Endothelial cell of umbilical vein (primary cell): Measurements from ENCODE around the gene HECW1. TPM values are rescaled to one million over a fixed set of nuclear protein-coding genes. Genes with fewer than 3 reads are reported as not detected.

ENCODE experiments used
- BruUV-seq: library from RNA; stranded (reverse); fragments of 400-500 nt; replicated peaks from 2 replicates; lab custom pipeline; 2021; lab: Mats Ljungman, UMichigan
- CTCF ChIA-PET: fragments of 300-600, 350-600 bp; sonication (Branson Sonifier 250); formaldehyde crosslinking; loops from one replicate; lab custom pipeline; 2021; ENCODE audit warnings: antibody characterized with exemption, inconsistent platforms; lab: Charles Lee
- POLR2A ChIA-PET: fragments of 300-600, 350-600 bp; sonication (Branson Sonifier 250); formaldehyde crosslinking; loops from one replicate; lab custom pipeline; 2021; ENCODE audit warnings: antibody characterized with exemption, inconsistent platforms; lab: Charles Lee
- DNase-seq: peaks from one replicate; pipeline ENCODE4 v3.0.0-alpha.2; 2011; ENCODE audit warnings: low read depth, low spot score
- FAIRE-seq: peaks from 2 replicates; lab custom pipeline; 2011; peaks lifted over from hg19 to GRCh38; lab: Jason Lieb, UNC
- H2AFZ ChIP-seq: 2 replicates; pipeline ENCODE4 v1.6.0; 2012; ENCODE audit warnings: low read depth, low read length, control low read depth, inconsistent platforms
- H3K27ac ChIP-seq: 2 replicates; pipeline ENCODE4 v1.5.1; 2011; ENCODE audit warnings: low read depth, mild to moderate bottlenecking, control low read depth, low read length, moderate library complexity; ENCODE audit not compliant: insufficient read depth
- H3K27me3 ChIP-seq, 2 experiments: 2 replicates each; pipeline versions ENCODE4 v1.6.0 to v1.6.1; 2011; ENCODE audit warnings: low read length in 2 of 2, mixed read lengths in 1 of 2; ENCODE audit not compliant: control insufficient read depth in 2 of 2, insufficient read depth in 2 of 2
- H3K36me3 ChIP-seq, 2 experiments: 2 replicates in 1 of 2; 3 replicates in 1 of 2; pipeline ENCODE4 v1.5.1; 2011; ENCODE audit warnings: low read length in 2 of 2, mild to moderate bottlenecking in 1 of 2, moderate library complexity in 1 of 2; ENCODE audit not compliant: control insufficient read depth in 2 of 2, insufficient read depth in 2 of 2; ENCODE audit errors: extremely low read depth in 1 of 2
- H3K4me1 ChIP-seq: 3 replicates; pipeline ENCODE4 v1.5.1; 2011; ENCODE audit warnings: mild to moderate bottlenecking, low read length; ENCODE audit not compliant: control insufficient read depth, insufficient read depth; ENCODE audit errors: extremely low read depth
- H3K4me2 ChIP-seq: 2 replicates; pipeline ENCODE4 v1.6.1; 2011; ENCODE audit warnings: low read length, control low read depth, mixed read lengths; ENCODE audit not compliant: insufficient read depth
- H3K4me3 ChIP-seq, 3 experiments: fragments of 200-600 bp in 1 of 3; sonication (generic), shearing (Covaris generic) in 1 of 3; replicated peaks in 1 of 3; 2 replicates each; pipeline ENCODE4 v1.5.1; 2011 to 2016; ENCODE audit warnings: control low read depth in 3 of 3, low read length in 3 of 3, mild to moderate bottlenecking in 2 of 3, inconsistent platforms in 1 of 3, low read depth in 1 of 3, moderate library complexity in 1 of 3; ENCODE audit not compliant: insufficient read depth in 1 of 3
- H3K79me2 ChIP-seq: 2 replicates; pipeline ENCODE4 v1.6.0; 2012; ENCODE audit warnings: low read length, inconsistent platforms; ENCODE audit not compliant: control insufficient read depth, insufficient read depth
- H3K9ac ChIP-seq: replicated peaks from 2 replicates; pipeline ENCODE3; 2011; ENCODE audit warnings: low read length, control low read depth; ENCODE audit not compliant: insufficient read depth; ENCODE audit errors: extremely low read depth
- H3K9me1 ChIP-seq: replicated peaks from 3 replicates; pipeline ENCODE4 v1.6.0; 2011; ENCODE audit warnings: mild to moderate bottlenecking, low read length; ENCODE audit not compliant: control insufficient read depth, insufficient read depth; ENCODE audit errors: extremely low read depth
- H3K9me3 ChIP-seq: replicated peaks from 2 replicates; pipeline ENCODE4 v1.5.1; 2012; ENCODE audit warnings: low read length, inconsistent platforms; ENCODE audit not compliant: control insufficient read depth, insufficient read depth
- H4K20me1 ChIP-seq: replicated peaks from 2 replicates; pipeline ENCODE3; 2011; ENCODE audit warnings: mild to moderate bottlenecking, low read length; ENCODE audit not compliant: control insufficient read depth, insufficient read depth; ENCODE audit errors: extremely low read depth
- CTCF ChIP-seq, 2 donors: IDR thresholded peaks; 1 replicate in 1 of 2; 2 replicates in 1 of 2; pipeline ENCODE4 v1.5.1; 2011; ENCODE audit warnings: low read length in 2 of 2, mild to moderate bottlenecking in 2 of 2, moderate library complexity in 2 of 2, control low read depth in 1 of 2, inconsistent platforms in 1 of 2, low read depth in 1 of 2; ENCODE audit not compliant: insufficient read depth in 1 of 2; ENCODE audit errors: extremely low read depth in 1 of 2
- EZH2 ChIP-seq: IDR thresholded peaks from 2 replicates; pipeline ENCODE4 v1.6.1; 2012; ENCODE audit warnings: borderline replicate concordance, low read depth, mild to moderate bottlenecking, moderate library complexity, low read length, inconsistent platforms; ENCODE audit not compliant: severe bottlenecking
- FOS ChIP-seq: IDR thresholded peaks from 2 replicates; pipeline ENCODE4 v1.6.1; 2011; ENCODE audit warnings: mild to moderate bottlenecking, low read length, moderate library complexity, borderline replicate concordance; ENCODE audit not compliant: insufficient read depth
- GATA2 ChIP-seq: IDR thresholded peaks from 2 replicates; pipeline ENCODE4 v1.7.0; 2011; ENCODE audit warnings: low read depth, mild to moderate bottlenecking, moderate library complexity, mixed read lengths, low read length; ENCODE audit not compliant: insufficient read length, insufficient read depth
- JUN ChIP-seq: IDR thresholded peaks from 2 replicates; pipeline ENCODE4 v1.6.1; 2011; ENCODE audit warnings: borderline replicate concordance, low read depth; ENCODE audit not compliant: insufficient read length, insufficient read depth
- MAX ChIP-seq: IDR thresholded peaks from 2 replicates; pipeline ENCODE4 v1.6.1; 2011; ENCODE audit not compliant: insufficient read depth, insufficient read length
- MYC ChIP-seq: IDR thresholded peaks from one replicate; pipeline ENCODE4 v1.6.1; 2011; ENCODE audit warnings: mild to moderate bottlenecking, low read depth, low read length
- POLR2A ChIP-seq: IDR thresholded peaks from 2 replicates; pipeline ENCODE4 v1.6.1; 2012; ENCODE audit warnings: low read depth, mild to moderate bottlenecking, control low read depth, low read length
- dilution Hi-C: fragments of 300-500 bp; cut with MboI; formaldehyde crosslinking; loops from one replicate; pipeline ENCODE4 v1.15.0; 2019; ENCODE audit warnings: low sequenced_read_pairs; ENCODE audit not compliant: extremely low pct_ligation_motif_present
- intact Hi-C: fragments of 100-400 bp; cut with micrococcal nuclease; formaldehyde crosslinking; loops from one replicate; pipeline ENCODE4 v1.10.0; 2022
- polyA plus RNA-seq, 4 experiments: library from polyadenylated mRNA; depleted of rRNA in 3 of 4; stranded (reverse) in 3 of 4; unstranded in 1 of 4; fragments of >200 nt; gene quantifications; 2 replicates each; pipeline versions ENCODE4 v1.2.1 to v1.2.3, GENCODE V29; 2011 to 2012; ENCODE audit warnings: missing spikeins in 1 of 4
- total RNA-seq: library from RNA; stranded (reverse); gene quantifications from 2 replicates; pipeline ENCODE4 v1.2.3, GENCODE V29; 2021

Gene HECW1
- total and polyA plus RNA-seq, 2 donors (not counting 3 experiments of a cell fraction or from before 2014, with no cell fraction given): not detected

GRCh38 chr7:43479042-43479441, 366.6 kb downstream of the HECW1 start:
- H3K9me3 ChIP-seq: no peaks in the 10 kb centered on the region
- H3K27ac ChIP-seq: no peak overlapping the region
- no TSS peak for BruUV-seq
- no peaks in the 10 kb centered on the region for H3K36me3 ChIP-seq
- CTCF ChIA-PET: interaction anchor here (1.4 kb wide), 1 partner anchor 11 kb away, joined by 3 read pairs; no protein-coding TSS in a partner anchor
- no peak overlapping the region for H3K9ac ChIP-seq
- H3K9me1 ChIP-seq: no peaks in the 10 kb centered on the region
- intact Hi-C loops: no loop called here
- DNase-seq: no peak
- H3K4me1 ChIP-seq: no peaks in the 10 kb centered on the region
- H3K4me3 ChIP-seq: no peak overlapping the region
- H2AFZ ChIP-seq: no peak overlapping the region
- TF ChIP-seq MAX (no peak), GATA2 (no peak)
- no peaks in the 10 kb centered on the region for H3K27me3 ChIP-seq
- no peaks in the 10 kb centered on the region for H3K79me2 ChIP-seq
- POLR2A ChIA-PET: no interaction called here
- H4K20me1 ChIP-seq: no peaks in the 10 kb centered on the region
- FAIRE-seq: no peak
- no peak overlapping the region for H3K4me2 ChIP-seq
- dilution Hi-C loops: no loop called here

- intact Hi-C loops (no loop called here), dilution Hi-C loops (no loop called here)
- Histone ChIP-seq H3K4me1 (no peaks in the 10 kb centered on the region), H3K9me3 (no peaks in the 10 kb centered on the region), H3K36me3 (no peaks in the 10 kb centered on the region), H3K27me3 (no peaks in the 10 kb centered on the region), H3K79me2 (no peaks in the 10 kb centered on the region), H2AFZ (no peak overlapping the region), H3K9ac (no peak overlapping the region), H3K9me1 (no peaks in the 10 kb centered on the region), H3K27ac (no peak overlapping the region), H3K4me2 (no peak overlapping the region), H3K4me3 (no peak overlapping the region), H4K20me1 (no peaks in the 10 kb centered on the region)
- no peak for TF ChIP-seq CTCF (IDR thresholded peaks at IDR 0.05; ENCODE audit: extremely low read depth in 1 of 2, insufficient read depth in 1 of 2, low read depth in 1 of 2, low read length in 2 of 2)
- no peak for TF ChIP-seq EZH2
- TF ChIP-seq MYC: no peak
- TF ChIP-seq POLR2A: no peak
- TF ChIP-seq FOS: no peak
- TF ChIP-seq JUN: no peak
- no peak for TF ChIP-seq MAX
- CTCF ChIA-PET: interaction anchor here (1.4 kb wide), 1 partner anchor 11 kb away, joined by 3 read pairs; no protein-coding TSS in a partner anchor
- DNase-seq (no peak), FAIRE-seq (no peak)
- POLR2A ChIA-PET: no interaction called here
- no TSS peak for BruUV-seq
Observed at GRCh38 chr7:43479543-43479942, 367.1 kb downstream of the HECW1 start.
